ENCODE results near the gene PM20D2.

GRCh38 chr6:89173634-89174033 is 27.8 kb downstream of the PM20D2 start:
- TF ChIP-seq CTCF (IDR thresholded peaks at IDR 0.05) (no peak), POLR2A (IDR thresholded peaks at IDR 0.05) (no peak)

Measured in testis (tissue), 2 donors.